ENCODE data around the gene OR56A1.
"Not testable (repeated sequence)": the region's sequence is repeated elsewhere in the genome, so short reads cannot be mapped to it uniquely, and the experiment has no call there.

OR56A1 gene

GRCh38 chr11:6030708-6031405, at the start of gene OR56A1:
TSS of gene OR56A1 (minus strand) at chr11:6030758. CDS start at chr11:6027692, 3,066 bp downstream.
- no peak within 1 kb of the TSS for H3K9ac ChIP-seq (ENCODE audit: low read length in 2 of 2)
- H3K4me3 ChIP-seq (ENCODE audit: low read length in 2 of 2) = no peak within 1 kb of the TSS
- no peaks in the 10 kb centered on the region for H3K9me3 ChIP-seq (ENCODE audit: control insufficient read depth in 2 of 2, low read length in 2 of 2)
- no peaks in the 10 kb centered on the region for H3K36me3 ChIP-seq (ENCODE audit: control insufficient read depth in 2 of 2, insufficient read depth in 2 of 2, low read length in 2 of 2)
- H3K27me3 ChIP-seq (ENCODE audit: control insufficient read depth in 1 of 2, insufficient read depth in 2 of 2, low read length in 2 of 2) = no peaks in the 10 kb centered on the region
- H3K27ac ChIP-seq (ENCODE audit: low read length) = no peak within 1 kb of the TSS
- no peaks in the 10 kb centered on the region for H3K4me1 ChIP-seq (ENCODE audit: control insufficient read depth, insufficient read depth, low read length)

DNA sequence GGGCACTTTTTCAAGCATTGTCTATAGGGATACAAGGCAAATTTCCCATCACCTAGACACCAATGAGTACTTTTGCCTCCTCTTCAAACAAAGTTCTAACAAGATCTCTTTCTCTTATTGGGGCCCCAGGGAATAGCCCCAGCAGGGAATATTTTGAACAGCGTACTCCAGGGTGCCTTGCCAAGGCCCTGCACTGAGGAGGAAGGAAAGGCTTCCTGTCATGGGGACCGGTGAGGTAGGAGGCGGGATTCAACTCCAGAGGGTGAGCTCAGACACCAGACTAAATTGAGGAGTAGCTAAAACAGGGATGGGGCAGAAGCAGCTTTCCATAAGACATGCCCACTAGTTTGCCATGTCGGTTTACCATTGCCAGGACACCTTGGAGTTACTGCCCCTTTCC, 48.9 kb upstream of the OR56A1 start:
- Histone ChIP-seq H3K27ac (ENCODE audit: low read length) (no peak overlapping the region), H3K9ac (ENCODE audit: low read length in 2 of 2) (no peak overlapping the region), H3K4me1 (ENCODE audit: control insufficient read depth, insufficient read depth, low read length) (no peaks in the 10 kb centered on the region), H3K27me3 (ENCODE audit: control insufficient read depth in 1 of 2, insufficient read depth in 2 of 2, low read length in 2 of 2) (no peaks in the 10 kb centered on the region), H3K9me3 (ENCODE audit: control insufficient read depth in 2 of 2, low read length in 2 of 2) (no peaks in the 10 kb centered on the region), H3K4me3 (ENCODE audit: low read length in 2 of 2) (no peak overlapping the region), H3K36me3 (ENCODE audit: control insufficient read depth in 2 of 2, insufficient read depth in 2 of 2, low read length in 2 of 2) (no peaks in the 10 kb centered on the region)

DNA sequence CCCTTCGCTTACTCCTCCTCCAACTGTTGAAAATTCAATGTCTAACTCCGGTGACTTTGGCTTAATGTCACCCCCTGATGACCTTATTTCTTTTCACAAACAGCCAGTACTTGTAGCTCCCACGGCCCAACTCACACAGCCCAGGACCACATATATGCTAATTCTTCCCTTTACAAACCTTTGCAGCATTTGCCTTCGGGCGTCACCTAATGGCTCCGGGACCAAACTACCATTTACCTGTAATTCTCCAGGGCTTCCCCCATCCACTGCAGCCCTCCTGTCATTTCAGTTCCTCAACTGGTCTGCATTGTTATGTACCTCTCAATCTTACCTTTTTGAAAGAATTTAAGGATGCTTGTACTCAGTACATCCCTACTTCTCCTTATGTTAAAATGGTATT, 47.2 kb upstream of the OR56A1 start:
- Histone ChIP-seq H3K9me3 (ENCODE audit: control insufficient read depth in 2 of 2, low read length in 2 of 2) (no peaks in the 10 kb centered on the region), H3K9ac (ENCODE audit: low read length in 2 of 2) (no peak overlapping the region), H3K27me3 (ENCODE audit: control insufficient read depth in 1 of 2, insufficient read depth in 2 of 2, low read length in 2 of 2) (no peaks in the 10 kb centered on the region), H3K4me3 (ENCODE audit: low read length in 2 of 2) (no peak overlapping the region), H3K27ac (ENCODE audit: low read length) (no peak overlapping the region), H3K4me1 (ENCODE audit: control insufficient read depth, insufficient read depth, low read length) (no peaks in the 10 kb centered on the region), H3K36me3 (ENCODE audit: control insufficient read depth in 2 of 2, insufficient read depth in 2 of 2, low read length in 2 of 2) (no peaks in the 10 kb centered on the region)

GRCh38 chr11:6076443-6076842, 45.9 kb upstream of the OR56A1 start:
- H3K27me3 ChIP-seq (ENCODE audit: control insufficient read depth in 1 of 2, insufficient read depth in 2 of 2, low read length in 2 of 2); H3K4me3 ChIP-seq (ENCODE audit: low read length in 2 of 2); H3K27ac ChIP-seq (ENCODE audit: low read length); H3K36me3 ChIP-seq (ENCODE audit: control insufficient read depth in 2 of 2, insufficient read depth in 2 of 2, low read length in 2 of 2); H3K9ac ChIP-seq (ENCODE audit: low read length in 2 of 2); H3K9me3 ChIP-seq (ENCODE audit: control insufficient read depth in 2 of 2, low read length in 2 of 2); H3K4me1 ChIP-seq (ENCODE audit: control insufficient read depth, insufficient read depth, low read length): not testable (repeated sequence)

DNA sequence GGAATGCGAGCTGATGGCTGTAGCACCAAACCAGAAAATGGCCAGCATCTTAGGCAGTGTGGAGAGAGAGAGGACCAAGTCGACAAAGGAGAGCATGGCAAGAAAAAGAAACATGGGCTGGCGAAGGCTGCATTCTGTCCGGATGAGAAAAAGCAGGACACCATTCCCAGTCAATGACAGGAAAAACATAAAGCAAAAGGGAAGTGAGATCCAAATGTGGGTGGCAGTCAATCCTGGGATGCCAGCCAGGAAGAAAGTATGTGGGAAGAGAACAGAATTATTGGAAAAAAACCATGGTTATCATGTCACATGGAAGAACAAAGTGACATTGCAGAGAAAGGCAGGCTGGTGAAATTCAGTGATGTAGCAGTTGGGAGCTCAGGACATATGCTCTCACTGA, 36.9 kb upstream of the OR56A1 start:
- Histone ChIP-seq H3K27me3 (ENCODE audit: control insufficient read depth in 1 of 2, insufficient read depth in 2 of 2, low read length in 2 of 2) (no peaks in the 10 kb centered on the region), H3K36me3 (ENCODE audit: control insufficient read depth in 2 of 2, insufficient read depth in 2 of 2, low read length in 2 of 2) (no peaks in the 10 kb centered on the region), H3K4me1 (ENCODE audit: control insufficient read depth, insufficient read depth, low read length) (no peaks in the 10 kb centered on the region), H3K9ac (ENCODE audit: low read length in 2 of 2) (no peak overlapping the region), H3K9me3 (ENCODE audit: control insufficient read depth in 2 of 2, low read length in 2 of 2) (no peaks in the 10 kb centered on the region), H3K4me3 (ENCODE audit: low read length in 2 of 2) (no peak overlapping the region), H3K27ac (ENCODE audit: low read length) (no peak overlapping the region)

- no peaks in the 10 kb centered on the region for H3K36me3 ChIP-seq (ENCODE audit: control insufficient read depth in 2 of 2, insufficient read depth in 2 of 2, low read length in 2 of 2)
- H3K27ac ChIP-seq (ENCODE audit: low read length) = no peak overlapping the region
- no peaks in the 10 kb centered on the region for H3K9me3 ChIP-seq (ENCODE audit: control insufficient read depth in 2 of 2, low read length in 2 of 2)
- H3K27me3 ChIP-seq (ENCODE audit: control insufficient read depth in 1 of 2, insufficient read depth in 2 of 2, low read length in 2 of 2) = no peaks in the 10 kb centered on the region
- no peaks in the 10 kb centered on the region for H3K4me1 ChIP-seq (ENCODE audit: control insufficient read depth, insufficient read depth, low read length)
- no peak overlapping the region for H3K9ac ChIP-seq (ENCODE audit: low read length in 2 of 2)
- no peak overlapping the region for H3K4me3 ChIP-seq (ENCODE audit: low read length in 2 of 2)
Observed at GRCh38 chr11:6062691-6063358, 32.3 kb upstream of the OR56A1 start.

- Histone ChIP-seq H3K9ac (ENCODE audit: low read length in 2 of 2) (no peak overlapping the region), H3K36me3 (ENCODE audit: control insufficient read depth in 2 of 2, insufficient read depth in 2 of 2, low read length in 2 of 2) (no peaks in the 10 kb centered on the region), H3K27me3 (ENCODE audit: control insufficient read depth in 1 of 2, insufficient read depth in 2 of 2, low read length in 2 of 2) (no peaks in the 10 kb centered on the region), H3K9me3 (ENCODE audit: control insufficient read depth in 2 of 2, low read length in 2 of 2) (no peaks in the 10 kb centered on the region), H3K27ac (ENCODE audit: low read length) (no peak overlapping the region), H3K4me1 (ENCODE audit: control insufficient read depth, insufficient read depth, low read length) (no peaks in the 10 kb centered on the region), H3K4me3 (ENCODE audit: low read length in 2 of 2) (no peak overlapping the region)
Observed at GRCh38 chr11:6061475-6061874, 30.9 kb upstream of the OR56A1 start.

DNA sequence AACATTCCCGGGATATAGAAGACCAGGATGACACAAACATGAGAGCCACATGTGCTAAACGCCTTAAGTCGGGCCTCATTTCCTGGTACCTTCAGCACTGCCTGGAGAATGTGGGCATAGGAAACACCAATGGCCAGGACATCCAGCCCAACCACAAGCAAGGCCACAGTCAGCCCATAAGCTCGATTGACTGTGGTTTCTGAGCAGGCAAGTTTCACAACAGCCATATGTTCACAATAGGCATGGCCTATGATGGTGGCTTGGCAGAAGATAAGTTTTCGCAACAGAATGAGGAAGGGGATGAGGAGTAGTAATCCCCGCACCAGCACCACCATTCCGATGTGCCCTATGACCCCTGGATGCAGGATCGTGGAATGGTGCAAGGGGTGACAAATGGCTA, 26.9 kb upstream of the OR56A1 start:
- Histone ChIP-seq H3K4me1 (ENCODE audit: control insufficient read depth, insufficient read depth, low read length) (no peaks in the 10 kb centered on the region), H3K27ac (ENCODE audit: low read length) (no peak overlapping the region), H3K9ac (ENCODE audit: low read length in 2 of 2) (no peak overlapping the region), H3K36me3 (ENCODE audit: control insufficient read depth in 2 of 2, insufficient read depth in 2 of 2, low read length in 2 of 2) (no peaks in the 10 kb centered on the region), H3K27me3 (ENCODE audit: control insufficient read depth in 1 of 2, insufficient read depth in 2 of 2, low read length in 2 of 2) (peaks cover 3 to 4% of the 10 kb centered on the region in 2 donors), H3K4me3 (ENCODE audit: low read length in 2 of 2) (no peak overlapping the region), H3K9me3 (ENCODE audit: control insufficient read depth in 2 of 2, low read length in 2 of 2) (no peaks in the 10 kb centered on the region)

- Histone ChIP-seq H3K9ac (ENCODE audit: low read length in 2 of 2) (no peak overlapping the region), H3K9me3 (ENCODE audit: control insufficient read depth in 2 of 2, low read length in 2 of 2) (no peaks in the 10 kb centered on the region), H3K27me3 (ENCODE audit: control insufficient read depth in 1 of 2, insufficient read depth in 2 of 2, low read length in 2 of 2) (peaks cover 3 to 4% of the 10 kb centered on the region in 2 donors), H3K4me1 (ENCODE audit: control insufficient read depth, insufficient read depth, low read length) (no peaks in the 10 kb centered on the region), H3K4me3 (ENCODE audit: low read length in 2 of 2) (no peak overlapping the region), H3K36me3 (ENCODE audit: control insufficient read depth in 2 of 2, insufficient read depth in 2 of 2, low read length in 2 of 2) (no peaks in the 10 kb centered on the region), H3K27ac (ENCODE audit: low read length) (no peak overlapping the region)
Observed at GRCh38 chr11:6055569-6055968, 25.0 kb upstream of the OR56A1 start.

GRCh38 chr11:6052374-6052773, 21.8 kb upstream of the OR56A1 start:
- no peaks in the 10 kb centered on the region for H3K36me3 ChIP-seq (ENCODE audit: control insufficient read depth in 2 of 2, insufficient read depth in 2 of 2, low read length in 2 of 2)
- H3K27ac ChIP-seq (ENCODE audit: low read length) = no peak overlapping the region
- H3K9ac ChIP-seq (ENCODE audit: low read length in 2 of 2) = no peak overlapping the region
- no peak overlapping the region for H3K4me3 ChIP-seq (ENCODE audit: low read length in 2 of 2)
- H3K4me1 ChIP-seq (ENCODE audit: control insufficient read depth, insufficient read depth, low read length) = no peaks in the 10 kb centered on the region
- no peaks in the 10 kb centered on the region for H3K9me3 ChIP-seq (ENCODE audit: control insufficient read depth in 2 of 2, low read length in 2 of 2)
- H3K27me3 ChIP-seq (ENCODE audit: control insufficient read depth in 1 of 2, insufficient read depth in 2 of 2, low read length in 2 of 2) = peaks cover 3 to 4% of the 10 kb centered on the region in 2 donors

DNA sequence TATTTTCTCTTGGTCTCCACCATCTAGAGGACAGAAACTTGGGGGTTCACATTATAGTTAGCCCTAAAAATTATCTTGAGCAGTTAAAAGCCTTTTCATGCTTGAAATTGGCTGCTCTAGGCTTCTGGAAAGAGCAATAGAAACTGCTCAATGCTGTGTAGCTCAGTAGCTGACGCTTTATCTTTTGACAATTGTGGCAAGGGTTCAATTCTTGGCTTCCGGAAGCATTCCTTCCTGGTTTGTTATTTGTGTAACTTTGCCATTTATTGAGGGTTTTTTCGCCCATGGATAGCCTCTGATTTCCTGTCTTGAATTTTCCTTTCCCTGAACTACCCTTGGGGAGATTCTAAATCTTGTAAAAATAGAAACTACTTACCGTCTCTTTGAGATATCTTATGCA, 10.3 kb upstream of the OR56A1 start:
- Histone ChIP-seq H3K9me3 (ENCODE audit: control insufficient read depth in 2 of 2, low read length in 2 of 2) (no peaks in the 10 kb centered on the region), H3K4me1 (ENCODE audit: control insufficient read depth, insufficient read depth, low read length) (no peaks in the 10 kb centered on the region), H3K27me3 (ENCODE audit: control insufficient read depth in 1 of 2, insufficient read depth in 2 of 2, low read length in 2 of 2) (peaks cover 0 to 3% of the 10 kb centered on the region in 2 donors), H3K27ac (ENCODE audit: low read length) (no peak overlapping the region), H3K4me3 (ENCODE audit: low read length in 2 of 2) (no peak overlapping the region), H3K9ac (ENCODE audit: low read length in 2 of 2) (no peak overlapping the region), H3K36me3 (ENCODE audit: control insufficient read depth in 2 of 2, insufficient read depth in 2 of 2, low read length in 2 of 2) (no peaks in the 10 kb centered on the region)

Data from stomach smooth muscle (tissue), 2 donors.